ENCODE measurements around the gene NR2F6.

Gene NR2F6

DNA sequence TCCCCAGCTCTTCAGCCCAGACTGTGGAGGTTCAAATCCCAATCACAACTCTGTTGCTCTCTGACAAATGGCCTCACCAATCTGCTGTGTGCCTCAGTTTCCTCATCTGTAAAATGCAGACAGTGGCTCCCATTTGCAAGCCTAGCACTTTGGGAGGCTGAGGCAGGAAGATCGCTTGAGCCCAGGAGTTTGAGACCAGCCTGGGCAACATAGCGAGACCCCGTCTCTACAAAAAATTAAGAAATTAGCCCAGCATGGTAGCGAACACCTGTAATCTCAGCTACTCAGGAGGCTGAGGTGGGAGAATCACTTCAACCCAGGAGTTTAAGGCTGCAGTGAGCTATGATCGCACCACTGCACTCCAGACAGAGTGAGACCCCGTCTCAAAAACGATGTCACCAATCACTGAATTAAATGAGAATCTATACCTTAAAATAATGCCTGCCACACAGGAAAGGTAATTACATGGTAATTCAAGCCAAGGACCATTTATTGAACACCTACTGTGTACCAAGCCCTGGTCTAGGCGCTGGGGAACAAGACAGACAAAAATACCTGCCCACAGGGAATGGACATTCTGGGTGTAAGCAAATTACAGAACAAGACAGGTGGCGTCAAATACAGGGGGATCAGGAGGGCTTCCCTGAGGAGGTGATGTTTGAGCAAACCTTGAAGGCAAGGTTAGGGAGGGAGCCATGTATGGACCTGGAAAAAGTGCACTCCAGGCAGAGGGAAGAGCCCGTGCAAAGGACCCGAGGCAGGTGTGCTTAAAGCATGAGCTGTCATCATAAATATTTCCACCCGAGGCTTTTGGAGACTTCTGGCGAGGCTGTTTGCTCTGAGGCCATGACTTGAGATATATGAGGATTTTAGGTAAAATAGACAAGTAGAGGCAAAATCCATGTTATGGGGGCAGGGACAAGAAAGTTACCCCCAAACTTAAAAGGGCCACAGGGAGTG lies 7.7 kb downstream of the NR2F6 start:
- DNase-seq (ENCODE audit: low read depth in 3 of 3) = no peak

DNA sequence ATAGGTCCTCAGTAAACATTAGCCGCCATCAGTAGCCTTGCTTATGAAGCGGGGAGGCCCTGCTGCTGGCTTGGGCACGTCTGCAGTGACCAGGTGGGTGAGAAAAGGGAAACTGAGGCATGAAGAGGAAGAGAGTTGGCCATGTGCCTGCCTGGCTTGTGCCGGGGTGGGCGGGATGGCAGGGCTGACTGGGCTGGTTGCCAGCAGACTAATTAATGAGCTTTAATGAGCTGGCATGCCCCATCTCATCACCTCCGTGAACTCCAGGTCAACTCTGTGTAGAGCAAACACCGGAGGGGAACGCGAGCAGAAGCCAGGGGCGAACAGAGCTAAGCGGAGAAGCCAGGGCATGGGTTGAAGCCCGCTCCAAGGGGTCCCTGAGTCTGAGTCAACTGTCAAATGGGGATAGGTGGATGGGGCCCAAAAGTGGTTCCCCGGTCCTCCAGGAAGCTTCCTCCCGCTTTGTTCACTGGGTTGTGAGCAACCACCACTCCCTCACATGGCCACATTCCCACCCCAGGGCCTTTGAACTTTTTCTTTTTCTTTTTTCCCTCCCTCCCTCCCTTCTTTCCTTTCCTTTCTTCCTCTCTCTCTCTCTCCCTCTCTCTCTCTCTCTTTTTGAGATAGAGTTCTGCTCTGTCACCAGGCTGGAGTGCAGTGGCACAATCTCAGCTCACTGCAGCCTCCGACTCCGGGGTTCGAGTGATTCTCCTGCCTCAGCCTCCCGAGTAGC lies 8.7 kb downstream of the NR2F6 start:
- DNase-seq (ENCODE audit: low read depth in 3 of 3) = no peak

DNA sequence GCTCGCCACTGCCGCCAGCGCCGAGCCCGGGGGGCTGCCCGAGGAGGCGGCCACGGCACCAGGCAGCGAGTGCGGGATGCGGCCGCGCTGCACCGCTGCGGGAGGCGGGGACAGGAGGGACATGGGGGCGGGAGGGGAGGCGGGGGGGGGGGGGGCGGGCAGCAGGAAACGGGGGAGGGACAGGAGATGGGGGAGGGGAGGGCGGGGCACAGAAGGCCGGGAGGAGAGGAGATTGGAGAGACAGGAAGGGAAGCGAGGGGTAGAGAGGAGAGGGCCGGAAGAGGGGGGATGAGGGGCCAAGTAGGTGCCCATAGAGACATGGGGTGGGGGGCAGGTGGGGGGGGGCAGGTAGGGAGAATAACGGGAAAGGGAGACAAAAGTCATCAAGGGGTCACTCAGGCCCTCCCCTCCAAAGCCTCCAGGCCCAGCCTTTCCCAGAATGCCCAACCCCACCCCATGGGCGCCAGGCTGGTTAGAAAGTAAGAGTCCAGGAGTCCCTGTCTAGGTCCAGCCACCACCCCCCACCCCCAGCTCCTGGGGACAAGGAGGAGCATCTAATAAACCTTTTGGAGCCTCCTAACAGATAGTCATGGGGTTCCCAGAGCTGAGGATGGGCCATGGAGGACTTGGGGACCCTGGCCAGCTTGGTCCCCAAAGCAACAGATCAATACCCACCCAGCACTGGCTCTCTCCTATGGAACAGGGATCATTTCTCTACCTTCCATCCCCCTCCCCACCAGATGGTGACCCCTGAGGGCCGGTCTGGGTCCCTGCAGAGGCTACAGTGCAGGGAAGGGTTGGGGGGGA lies 9.5 kb downstream of the NR2F6 start:
- DNase-seq (ENCODE audit: low read depth in 3 of 3) = no peak

DNA sequence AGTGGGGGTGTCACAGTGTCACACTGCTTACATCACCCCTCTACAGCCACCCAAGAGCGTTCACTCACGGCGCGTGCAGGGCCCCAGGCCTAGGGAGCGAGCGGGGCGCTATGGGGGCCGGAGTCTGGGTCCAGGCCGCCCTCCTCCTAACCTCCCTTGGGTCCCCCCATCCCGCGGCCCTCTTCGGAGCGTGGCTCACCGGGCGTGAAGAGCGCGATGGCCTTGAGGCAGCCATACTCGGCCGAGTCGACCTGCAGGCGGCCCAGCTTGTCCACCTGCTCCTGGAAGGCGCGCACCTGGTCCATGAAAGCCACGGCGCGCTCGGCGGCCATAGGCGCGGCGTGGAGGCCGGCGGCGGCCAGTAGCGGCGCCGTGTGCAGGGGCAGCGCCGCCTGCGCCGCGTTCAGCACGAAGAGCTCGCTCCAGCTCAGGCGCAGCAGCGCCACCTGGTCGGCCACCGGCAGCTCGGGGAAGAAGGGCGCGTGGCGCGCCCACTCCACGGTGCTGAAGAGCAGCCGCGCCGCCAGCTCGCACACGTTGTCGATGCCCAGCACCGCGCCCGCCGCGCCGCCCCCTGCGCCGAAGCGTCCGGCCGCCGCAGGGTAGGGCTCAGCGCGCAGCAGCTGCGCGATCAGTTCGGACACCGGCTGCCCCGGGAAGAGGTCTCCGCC lies 10.3 kb downstream of the NR2F6 start:
- DNase-seq (ENCODE audit: low read depth in 3 of 3) = peak in 2 of 3 donors; percentile 43 to 55

DNA sequence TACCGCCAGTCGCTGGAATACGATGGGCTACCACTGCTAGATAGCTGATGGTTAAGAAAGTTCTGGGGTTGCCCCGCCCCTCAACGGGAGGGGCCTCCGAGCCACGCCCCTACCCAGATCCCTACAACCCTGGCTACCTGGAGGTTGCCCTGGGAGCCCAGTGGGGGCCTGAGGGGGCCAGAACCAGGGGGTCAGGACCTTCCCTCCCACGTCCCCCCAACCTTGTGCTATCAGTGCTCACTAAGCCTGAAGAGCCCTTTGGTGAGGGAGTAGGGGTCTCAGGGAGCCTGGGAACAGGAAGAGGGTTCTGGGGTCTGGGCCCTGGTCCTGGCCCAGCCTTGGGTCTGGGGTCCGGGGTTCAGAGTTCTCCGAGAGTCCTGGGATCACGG lies 10.8 kb downstream of the NR2F6 start:
- DNase-seq (ENCODE audit: low read depth in 3 of 3) = peak in 1 of 3 donors; percentile 61

DNA sequence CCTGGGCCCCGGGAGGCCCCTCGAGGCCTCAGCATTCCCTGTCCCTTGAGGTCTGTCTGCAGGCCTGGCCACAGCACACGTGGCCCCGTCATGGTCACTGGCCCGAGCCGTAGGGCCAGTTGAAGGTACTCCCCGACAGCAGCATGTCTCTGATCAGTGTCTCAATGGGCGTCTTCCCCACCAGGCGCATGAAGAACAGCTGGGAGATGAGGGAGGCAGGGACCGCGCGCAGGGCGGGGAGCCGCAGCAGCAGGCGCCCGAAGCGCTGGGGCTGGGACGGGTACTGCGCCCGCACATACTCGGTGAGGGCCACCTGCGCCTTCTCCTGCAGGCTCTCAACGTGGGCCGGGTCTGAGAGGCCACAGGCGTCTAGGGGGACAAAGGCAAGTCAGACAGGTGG lies 13.5 kb downstream of the NR2F6 start:
- no peak for DNase-seq (ENCODE audit: low read depth in 3 of 3)

DNA sequence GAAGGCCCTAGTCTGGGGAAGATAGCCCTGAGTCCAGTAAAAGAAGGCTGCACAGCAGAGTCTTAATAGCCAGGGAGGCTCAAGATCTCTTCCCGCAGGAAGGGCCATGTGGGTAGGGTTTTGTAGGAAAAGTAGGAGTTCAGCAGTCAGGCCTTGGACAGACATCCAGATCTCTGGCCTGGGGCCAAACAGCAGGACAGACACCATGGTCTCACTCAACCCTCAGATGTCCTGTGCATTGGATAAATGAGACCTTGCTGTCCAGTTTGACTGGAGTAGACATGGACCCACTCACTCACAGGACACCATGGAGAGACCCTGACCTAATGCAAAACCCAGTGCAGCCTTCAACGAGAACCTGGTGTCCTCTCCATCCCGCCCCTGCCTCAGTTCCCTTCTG lies 15.8 kb downstream of the NR2F6 start:
- DNase-seq (ENCODE audit: low read depth in 3 of 3) = no peak

DNA sequence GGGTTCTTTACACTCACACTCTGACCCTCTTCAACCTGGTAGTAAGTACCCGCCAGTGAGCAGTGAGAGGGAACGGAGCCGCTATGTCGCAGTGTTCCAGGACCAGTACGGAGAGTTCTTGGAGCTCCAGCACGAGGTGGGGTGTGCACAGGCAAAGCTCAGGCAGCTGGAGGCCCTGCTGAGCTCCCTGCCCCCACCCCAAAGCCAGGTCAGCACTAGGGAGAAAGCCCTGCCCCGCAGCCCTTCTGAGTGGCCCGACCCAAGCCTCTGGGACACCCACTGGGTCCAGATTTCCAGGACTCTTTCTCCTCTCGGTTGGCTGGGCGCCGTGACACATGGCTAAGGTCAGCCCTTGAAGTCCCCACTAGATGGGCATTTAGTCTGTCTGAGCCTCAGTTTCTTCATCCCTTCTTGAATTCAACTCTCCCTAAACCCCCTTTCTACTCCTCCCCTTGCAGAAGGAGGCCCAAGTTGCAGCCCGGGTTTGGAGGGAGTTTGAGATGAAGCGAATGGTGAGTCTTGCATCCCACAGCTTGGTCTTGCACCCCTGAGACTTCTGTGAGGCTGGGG lies 17.8 kb downstream of the NR2F6 start:
- DNase-seq (ENCODE audit: low read depth in 3 of 3) = no peak

DNA sequence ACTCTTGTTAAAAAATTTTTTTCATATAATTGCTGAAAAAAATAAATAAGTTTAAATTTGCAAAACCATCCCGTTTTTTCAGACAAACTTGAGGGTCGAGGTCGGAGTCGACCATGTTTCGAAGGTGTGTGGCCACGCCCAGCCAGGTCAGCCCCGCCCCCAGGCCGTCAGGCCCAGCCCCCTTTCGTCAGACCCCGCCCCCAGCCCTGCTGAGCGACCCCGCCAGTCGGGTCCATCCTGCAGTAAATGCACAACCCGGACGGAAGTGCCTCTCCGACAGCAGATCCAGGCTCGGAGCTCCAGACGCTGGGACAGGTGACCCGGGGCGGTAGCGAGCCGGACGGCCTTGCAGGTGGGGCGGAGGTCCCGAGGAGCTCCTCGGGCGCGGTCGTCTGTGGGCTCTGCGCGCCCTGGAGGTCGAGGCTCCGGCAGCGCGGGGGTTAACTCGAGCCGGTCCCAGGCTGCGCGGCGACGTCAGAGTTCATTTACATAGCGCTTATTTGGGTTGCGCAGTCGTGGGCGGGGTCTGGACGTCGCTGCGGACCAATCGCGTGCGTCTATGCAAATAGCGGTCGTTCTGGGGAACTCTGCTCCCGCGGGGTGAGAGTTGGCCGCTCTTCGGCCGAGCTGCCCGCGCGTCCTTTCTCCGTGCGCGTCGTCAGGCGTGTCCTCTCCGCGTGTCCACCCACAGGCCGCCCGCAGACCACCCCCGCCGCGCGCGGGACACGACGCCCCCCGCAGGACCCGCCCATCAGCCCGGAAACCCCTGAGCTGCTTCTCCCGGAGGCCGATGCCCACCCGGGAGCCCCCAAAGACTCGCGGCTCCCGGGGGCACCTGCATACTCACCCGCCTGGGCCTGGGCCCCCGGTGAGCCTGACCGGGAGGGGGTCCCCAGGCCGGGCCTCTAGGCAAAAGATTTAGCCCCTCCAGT lies 19.5 kb downstream of the NR2F6 start, which contains the start of gene OCEL1:
OCEL1 (plus strand) TSS at position 225 of the 932 bp plus-strand sequence; CDS start at position 247, 22 bp downstream.
- peak; percentile 95 to 98 (median 95) for DNase-seq (ENCODE audit: low read depth in 3 of 3)

DNA sequence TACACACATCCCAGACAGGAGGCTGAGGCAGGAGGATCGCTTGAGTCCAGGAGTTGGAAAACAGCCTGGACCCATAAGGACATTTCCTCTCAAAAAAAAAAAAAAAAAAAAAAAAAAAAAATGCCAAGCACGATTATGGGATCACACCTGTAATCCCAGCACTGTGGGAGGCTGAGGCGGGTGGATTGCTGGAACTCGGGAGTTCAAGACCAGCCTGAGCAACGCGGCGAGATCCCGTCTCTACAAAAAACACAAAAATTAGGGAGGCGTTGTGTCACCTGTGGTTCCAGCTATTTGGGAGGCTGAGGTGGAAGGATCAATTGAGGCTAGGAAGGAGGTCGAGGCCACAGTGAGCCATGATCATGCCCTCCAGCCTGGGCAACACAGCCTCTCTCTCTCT lies 20.7 kb downstream of the NR2F6 start:
- no peak for DNase-seq (ENCODE audit: low read depth in 3 of 3)

DNA sequence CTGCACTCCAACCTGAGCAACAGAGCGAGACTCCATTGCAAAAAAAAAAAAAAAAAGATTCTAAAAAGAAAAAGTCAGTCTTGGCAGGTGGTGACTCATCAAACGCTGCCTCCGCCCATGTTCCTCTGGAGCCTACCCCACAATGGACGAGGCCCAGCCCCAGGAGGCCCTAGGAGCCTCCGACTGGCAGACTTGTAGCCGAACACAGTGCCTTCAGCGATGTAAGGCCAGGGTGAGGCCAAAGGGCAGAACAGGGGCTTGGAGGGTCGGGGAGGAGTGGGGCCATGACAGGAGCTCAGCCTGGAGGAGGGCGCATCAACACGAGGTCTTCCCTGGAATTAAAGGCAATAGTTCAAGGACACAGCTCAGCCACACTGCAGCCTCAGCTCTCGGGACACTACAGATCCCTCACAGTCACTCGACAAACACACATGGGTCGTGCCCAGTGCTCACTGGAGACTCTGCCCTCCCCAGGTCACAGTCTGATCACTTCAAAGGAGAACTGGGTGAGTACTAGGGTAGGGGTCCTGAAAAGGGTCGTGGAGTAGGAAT lies 25.4 kb downstream of the NR2F6 start:
- no peak for DNase-seq (ENCODE audit: low read depth in 3 of 3)

DNA sequence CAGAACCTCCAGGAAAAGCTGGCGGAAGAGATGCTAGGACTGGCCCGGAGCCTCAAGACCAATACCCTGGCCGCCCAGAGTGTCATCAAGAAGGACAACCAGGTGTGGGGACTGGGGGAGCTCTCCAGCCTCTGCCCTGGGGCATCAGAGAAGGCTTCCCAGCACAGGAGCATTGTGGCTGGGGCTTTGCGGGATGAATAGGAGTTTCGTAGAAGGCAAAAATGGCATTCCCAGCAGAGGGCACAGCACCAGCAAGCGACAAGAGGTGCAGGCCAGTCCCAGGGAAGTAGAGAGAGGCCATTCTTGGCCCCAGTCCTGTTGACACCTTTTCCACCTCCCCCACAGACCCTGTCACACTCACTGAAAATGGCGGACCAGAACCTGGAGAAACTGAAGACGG lies 26.4 kb downstream of the NR2F6 start:
- no peak for DNase-seq (ENCODE audit: low read depth in 3 of 3)

DNA sequence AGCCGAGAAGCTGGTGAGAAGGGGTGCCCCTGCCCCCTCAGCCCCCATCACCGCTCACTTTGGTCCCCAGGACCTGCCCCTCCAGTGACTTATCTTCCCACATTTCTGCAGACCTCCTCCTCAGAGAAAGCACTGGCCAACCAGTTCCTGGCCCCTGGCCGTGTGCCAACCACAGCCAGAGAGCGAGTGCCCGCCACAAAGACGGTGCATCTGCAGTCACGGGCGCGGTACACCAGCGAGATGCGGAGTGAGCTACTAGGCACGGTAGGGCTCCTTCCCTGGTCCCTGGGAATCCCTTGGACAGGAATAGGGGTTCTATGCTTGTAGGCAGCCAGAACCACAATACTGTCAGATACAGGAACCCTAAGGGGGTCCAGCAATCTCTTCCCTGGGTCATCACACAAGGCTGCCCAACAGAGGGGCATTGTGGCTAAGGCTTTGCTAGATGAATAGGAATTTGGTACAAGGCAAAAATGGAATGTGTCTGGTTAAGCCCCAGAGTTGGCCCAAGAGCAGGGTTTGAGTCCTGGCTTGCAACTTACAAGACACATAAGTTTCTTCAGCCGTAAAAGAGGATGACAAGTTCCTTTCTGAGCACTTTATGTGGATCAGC lies 29.6 kb downstream of the NR2F6 start:
- no peak for DNase-seq (ENCODE audit: low read depth in 3 of 3)

DNA sequence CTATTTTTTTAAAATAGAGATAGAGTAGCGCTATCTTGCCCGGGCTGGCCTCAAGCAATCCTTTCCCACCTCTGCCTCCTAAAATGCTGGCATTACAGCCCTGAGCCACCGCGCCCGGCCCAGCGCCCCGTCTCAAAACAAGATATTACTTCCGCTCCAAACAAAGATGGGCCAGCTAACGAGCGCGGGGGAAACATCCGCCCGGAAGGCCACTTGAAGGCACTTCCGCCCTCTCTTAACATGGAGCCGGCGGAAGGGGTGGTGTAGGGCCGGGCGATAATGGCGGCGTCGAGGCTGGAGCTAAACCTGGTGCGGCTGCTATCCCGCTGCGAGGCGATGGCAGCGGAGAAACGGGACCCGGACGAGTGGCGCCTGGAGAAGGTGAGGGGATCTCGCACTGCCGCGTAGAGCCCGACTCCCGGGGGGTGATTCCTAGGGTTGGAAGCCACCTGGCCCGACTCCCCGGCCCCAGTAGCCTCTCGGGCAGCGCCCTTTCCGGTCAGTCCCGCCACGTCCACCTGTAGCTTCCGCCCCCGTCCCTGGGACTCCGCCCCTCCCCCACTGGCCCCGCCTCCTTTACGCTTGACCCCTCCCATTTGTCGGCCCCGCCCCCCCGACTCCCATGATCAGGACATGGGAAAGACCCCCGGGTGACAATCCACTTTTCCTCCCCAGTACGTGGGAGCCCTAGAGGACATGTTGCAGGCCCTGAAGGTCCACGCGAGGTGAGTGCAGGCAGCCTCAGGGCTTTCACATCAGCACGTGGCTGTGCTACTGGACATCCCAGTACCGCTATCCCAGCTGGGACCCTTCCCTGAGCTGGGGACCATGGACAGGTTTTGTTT lies 30.4 kb downstream of the NR2F6 start, which contains the start of gene USE1:
USE1 (plus strand) TSS at position 231 of the 845 bp plus-strand sequence; CDS start at position 280, 49 bp downstream.
- peak; percentile 68 to 84 (median 82) for DNase-seq (ENCODE audit: low read depth in 3 of 3)

DNA sequence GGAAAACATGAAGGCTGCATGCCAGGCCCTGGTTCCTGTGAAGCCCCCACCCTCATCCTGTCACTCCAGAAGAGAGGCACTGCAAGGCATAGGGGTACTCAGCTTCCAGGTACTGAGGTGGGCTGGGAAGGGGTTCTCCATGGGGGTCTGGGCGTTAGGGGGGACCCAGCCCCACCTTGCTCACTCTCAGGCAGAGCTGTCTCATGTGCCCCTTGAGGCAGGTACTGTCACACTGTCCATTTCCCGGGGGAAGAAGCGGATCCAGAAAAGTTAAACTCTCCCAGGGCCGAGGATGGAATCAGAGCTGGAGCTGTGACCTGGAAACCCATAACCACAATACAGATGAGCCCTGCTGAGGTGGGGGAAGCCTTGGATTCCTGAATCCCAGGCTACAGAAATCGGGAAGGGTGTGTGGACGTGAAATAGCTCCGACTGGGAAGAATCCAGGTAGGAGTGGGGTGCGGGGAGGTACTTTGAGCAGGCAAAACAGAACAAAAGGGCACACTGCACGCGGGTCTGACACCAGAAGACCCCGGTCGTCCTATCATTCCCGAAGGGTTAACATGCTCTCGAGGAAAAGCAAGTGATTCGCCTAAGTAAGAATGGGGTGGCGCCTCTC lies 31.1 kb downstream of the NR2F6 start:
- no peak for DNase-seq (ENCODE audit: low read depth in 3 of 3)

DNA sequence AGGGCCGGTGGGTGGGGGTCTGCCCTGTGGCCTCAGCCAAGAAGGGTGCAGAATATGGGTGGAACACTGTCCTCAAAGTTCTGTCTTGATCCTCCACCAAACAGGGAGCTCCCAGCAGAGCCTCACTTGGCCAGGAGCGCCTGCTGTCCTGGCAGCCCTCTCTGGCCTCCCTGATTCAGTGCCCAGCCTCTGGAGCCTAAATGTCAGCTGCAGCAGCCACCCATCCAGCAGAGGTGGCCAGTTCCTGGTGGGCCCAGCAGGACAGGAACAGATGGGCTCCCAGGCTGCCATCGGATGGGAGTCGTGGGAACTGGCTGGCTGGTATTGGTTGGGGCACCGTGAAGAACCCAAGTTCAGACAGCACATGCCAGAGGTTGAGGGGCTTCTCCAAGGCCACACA lies 32.4 kb downstream of the NR2F6 start:
- DNase-seq (ENCODE audit: low read depth in 3 of 3) = no peak

Measured in stimulated activated CD4-positive, alpha-beta T cell treated with anti-CD3 and anti-CD28 coated beads, TNF-alpha, amount 100 ng/mL, for 48 hours (primary cell).